ENCODE data around the gene EFCAB11.
A peak's percentile ranks its signal among the peaks of the same experiment; 100 is the strongest.

The EFCAB11 gene

DNA sequence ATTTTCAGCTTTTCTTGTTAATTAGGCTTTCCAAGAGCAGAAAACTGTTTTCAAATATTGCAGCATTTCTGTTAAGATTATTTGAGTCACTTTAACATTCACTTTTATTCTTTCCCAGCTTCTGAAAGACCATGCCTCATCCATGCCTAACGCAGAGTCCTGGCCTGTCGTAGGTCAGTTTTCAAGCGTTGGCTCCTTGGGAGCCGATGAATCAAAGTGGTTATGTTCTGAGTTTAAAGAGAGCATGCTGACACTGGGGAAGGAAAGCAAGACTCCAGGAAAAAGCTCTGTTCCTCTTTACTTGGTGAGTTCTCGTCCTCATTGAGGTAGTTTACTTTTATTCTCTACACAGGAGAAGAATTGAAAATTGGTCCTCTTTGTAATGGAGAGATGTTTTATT, 34.3 kb upstream of the EFCAB11 start:
- TF ChIP-seq, protein P1, sequence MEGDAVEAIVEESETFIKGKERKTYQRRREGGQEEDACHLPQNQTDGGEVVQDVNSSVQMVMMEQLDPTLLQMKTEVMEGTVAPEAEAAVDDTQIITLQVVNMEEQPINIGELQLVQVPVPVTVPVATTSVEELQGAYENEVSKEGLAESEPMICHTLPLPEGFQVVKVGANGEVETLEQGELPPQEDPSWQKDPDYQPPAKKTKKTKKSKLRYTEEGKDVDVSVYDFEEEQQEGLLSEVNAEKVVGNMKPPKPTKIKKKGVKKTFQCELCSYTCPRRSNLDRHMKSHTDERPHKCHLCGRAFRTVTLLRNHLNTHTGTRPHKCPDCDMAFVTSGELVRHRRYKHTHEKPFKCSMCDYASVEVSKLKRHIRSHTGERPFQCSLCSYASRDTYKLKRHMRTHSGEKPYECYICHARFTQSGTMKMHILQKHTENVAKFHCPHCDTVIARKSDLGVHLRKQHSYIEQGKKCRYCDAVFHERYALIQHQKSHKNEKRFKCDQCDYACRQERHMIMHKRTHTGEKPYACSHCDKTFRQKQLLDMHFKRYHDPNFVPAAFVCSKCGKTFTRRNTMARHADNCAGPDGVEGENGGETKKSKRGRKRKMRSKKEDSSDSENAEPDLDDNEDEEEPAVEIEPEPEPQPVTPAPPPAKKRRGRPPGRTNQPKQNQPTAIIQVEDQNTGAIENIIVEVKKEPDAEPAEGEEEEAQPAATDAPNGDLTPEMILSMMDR (IDR thresholded peaks at IDR 0.05), result no peak

DNA sequence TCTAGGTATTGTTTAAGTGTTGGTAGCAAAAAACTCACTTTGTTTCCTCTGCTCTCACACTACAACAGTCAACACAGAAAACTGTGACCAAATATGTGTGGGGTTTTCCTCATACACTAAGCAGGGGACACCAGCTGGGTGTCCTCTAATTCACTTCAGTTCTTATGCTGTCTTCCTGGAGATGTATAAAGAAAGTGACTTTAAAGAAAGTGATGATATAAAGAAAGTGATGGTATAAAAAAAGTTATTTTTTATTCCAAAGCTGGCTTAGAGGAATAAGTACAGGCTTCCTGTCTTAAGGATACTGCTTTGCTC, 32.6 kb upstream of the EFCAB11 start:
- TF ChIP-seq, protein P1 (IDR thresholded peaks at IDR 0.05), result no peak

DNA sequence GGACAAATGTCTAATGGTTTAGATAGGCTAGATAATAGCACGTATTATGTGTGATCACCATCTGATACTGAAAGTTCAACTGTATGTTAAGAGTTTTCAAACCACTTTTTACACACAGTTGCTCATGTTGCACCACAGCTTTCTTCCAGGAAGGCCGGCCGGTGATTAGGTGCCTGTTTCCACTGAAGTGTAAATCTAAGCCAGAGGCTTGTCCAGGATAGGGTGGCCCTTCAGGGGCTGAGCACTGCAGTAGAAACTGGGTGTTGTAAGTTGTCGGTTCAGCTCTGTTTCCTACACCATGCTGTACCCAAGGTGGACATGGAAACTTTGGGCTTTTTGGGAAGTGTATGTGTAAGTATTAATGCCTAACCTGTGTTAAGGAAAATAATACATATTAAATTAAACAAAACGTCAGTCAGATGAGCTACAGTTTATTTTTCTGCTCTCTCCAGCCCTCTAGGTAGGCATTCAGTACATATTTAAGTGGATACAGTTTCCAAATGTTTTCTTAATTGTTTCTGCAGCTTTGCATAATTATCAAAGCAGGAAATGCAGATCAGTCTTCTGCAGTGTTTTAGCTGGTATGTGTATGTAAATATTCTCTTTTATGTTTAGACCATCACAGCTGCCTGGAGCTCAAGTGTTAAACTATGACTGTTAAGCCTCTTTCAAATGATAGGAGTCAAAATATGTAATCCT, 32.1 kb upstream of the EFCAB11 start:
- TF ChIP-seq, protein P1 (IDR thresholded peaks at IDR 0.05), result no peak

DNA sequence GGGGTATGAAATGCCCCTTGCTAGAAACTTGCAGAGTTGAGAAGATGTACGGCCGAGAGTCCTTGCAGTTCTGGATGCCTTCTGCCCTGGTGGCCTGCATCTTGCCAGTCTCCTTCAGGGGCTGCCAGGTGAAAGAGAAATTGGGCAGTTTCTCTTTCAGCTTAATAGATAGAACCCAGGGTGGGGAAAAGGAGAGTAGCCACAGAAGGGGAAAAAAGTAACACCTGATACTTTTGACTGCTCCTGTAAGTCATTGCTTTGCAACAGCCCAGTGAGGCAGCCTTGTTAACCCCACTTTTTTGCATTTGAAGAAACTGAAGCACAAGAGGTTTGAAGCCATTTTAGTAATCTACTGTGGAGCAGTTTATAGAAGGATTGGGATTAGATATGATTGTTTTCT, 28.8 kb upstream of the EFCAB11 start:
- TF ChIP-seq, protein P1 (IDR thresholded peaks at IDR 0.05), result no peak

DNA sequence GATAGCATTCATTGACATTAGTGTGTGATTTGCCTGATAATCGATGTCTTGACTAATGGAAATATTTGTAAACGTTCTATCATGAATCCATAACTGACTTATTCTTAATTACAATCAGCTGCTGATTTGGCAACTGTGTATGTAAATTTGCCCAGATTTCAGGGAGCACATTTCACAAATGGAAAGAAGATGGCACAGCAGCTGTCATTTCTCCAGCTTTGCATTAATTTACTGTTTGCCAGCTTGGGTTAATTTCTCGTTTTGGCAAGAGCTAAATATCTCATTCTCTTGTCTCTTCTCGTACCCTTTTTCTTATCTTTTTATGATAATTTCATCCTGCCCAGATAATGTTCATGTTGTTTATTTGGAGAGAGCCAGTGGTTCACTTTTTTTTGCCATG, 24.1 kb upstream of the EFCAB11 start:
- TF ChIP-seq, protein P1 (IDR thresholded peaks at IDR 0.05), result no peak

DNA sequence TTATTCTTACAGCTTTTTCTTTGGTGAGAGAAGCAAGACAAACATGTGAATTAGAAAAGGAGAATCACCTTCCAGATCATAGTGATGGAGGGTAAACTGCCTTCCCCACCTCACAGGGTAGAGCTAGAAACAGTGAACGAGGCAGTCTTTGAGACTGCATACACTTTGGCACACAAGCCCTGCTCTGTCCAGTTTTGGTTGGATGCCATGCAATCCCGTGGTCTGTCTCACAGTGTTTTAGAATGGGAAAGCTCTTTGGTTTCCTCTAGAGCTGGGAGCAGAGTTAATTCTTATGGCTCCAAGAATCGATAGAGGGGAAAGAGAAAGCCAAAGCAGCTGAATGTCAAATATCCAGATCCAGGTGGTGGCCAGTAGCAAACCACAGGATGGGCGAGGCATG, 23.1 kb upstream of the EFCAB11 start:
- TF ChIP-seq, protein P1 (IDR thresholded peaks at IDR 0.05), result no peak

DNA sequence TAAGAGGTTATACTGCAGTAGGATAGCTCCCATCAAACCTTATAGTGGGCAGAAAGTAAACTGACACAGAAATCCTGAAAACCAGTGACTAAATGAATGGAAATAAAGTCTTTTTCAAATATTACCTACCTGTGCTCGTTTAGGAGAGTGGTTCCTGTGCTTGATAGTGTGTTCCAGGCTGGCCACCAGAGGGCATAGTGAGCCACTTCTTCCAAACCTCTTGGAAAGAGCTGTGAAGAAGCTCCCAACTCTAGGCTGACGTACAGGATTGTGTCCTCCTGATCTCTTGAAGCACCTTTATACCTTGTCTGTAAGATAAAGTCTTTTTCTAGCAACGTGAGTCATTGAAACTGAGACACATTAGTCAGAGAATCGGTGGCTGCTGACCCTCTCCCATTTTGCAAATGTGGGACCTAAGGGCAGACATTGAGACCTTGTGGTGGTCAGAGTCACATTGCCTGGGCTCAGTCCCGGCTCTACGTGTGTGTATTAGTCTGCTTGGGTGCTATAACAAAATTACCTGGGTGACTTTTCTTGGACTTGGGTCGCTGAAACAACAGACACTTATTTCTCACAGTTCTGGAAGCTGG, 18.8 kb upstream of the EFCAB11 start:
- TF ChIP-seq, protein P1 (IDR thresholded peaks at IDR 0.05), result peak; percentile 91

DNA sequence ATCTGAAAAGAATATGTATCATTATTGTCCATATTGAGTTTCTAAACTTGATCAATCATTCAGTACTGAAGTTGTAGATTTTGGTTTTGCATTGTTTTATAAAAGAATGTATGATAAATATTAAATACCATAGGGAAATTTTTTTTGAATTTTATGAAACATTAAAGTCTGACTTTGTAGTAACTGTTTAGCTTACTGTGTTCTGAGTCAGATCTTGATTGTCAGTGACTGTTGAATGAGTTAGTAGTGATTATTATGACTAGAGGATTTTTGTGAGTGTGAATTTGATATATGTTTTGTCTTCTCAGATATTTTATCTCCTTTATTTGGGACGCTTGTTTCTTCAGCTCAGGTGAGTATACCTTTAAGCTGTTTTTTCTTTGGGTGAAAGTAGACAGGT, 11.3 kb upstream of the EFCAB11 start:
- TF ChIP-seq, protein P1 (IDR thresholded peaks at IDR 0.05), result no peak
